COR-L47 (cell line): Measurements from ENCODE around the gene ALG2.
"Not testable (repeated sequence)": the region's sequence is repeated elsewhere in the genome, so short reads cannot be mapped to it uniquely, and the experiment has no call there.

Experiments
- DNase-seq: peaks from one replicate; lab custom pipeline; 2025; lab: John Stamatoyannopoulos, UW

ALG2 gene

GRCh38 chr9:99238331-99238730, 16.6 kb upstream of the ALG2 start:
- no peak for DNase-seq

- not testable (repeated sequence) for DNase-seq
Measured at GRCh38 chr9:99237849-99238248, 16.1 kb upstream of the ALG2 start.

GRCh38 chr9:99237356-99237755, 15.6 kb upstream of the ALG2 start:
- no peak for DNase-seq

GRCh38 chr9:99235926-99236634, 14.3 kb upstream of the ALG2 start:
- DNase-seq: no peak

- DNase-seq: no peak
Measured at GRCh38 chr9:99235069-99235468, 13.3 kb upstream of the ALG2 start.

- no peak for DNase-seq
Measured at GRCh38 chr9:99234618-99235017, 12.9 kb upstream of the ALG2 start.

GRCh38 chr9:99231711-99232110, 10.0 kb upstream of the ALG2 start:
- DNase-seq: peak; percentile 2

GRCh38 chr9:99230206-99230605, 8.5 kb upstream of the ALG2 start:
- no peak for DNase-seq

GRCh38 chr9:99226054-99226453, 4.3 kb upstream of the ALG2 start:
- DNase-seq: no peak

- no peak for DNase-seq
Measured at GRCh38 chr9:99224445-99224844, 2.7 kb upstream of the ALG2 start.

- no peak for DNase-seq
Measured at GRCh38 chr9:99222416-99223270, 901 bp upstream of the ALG2 start.

- DNase-seq: no peak
Measured at GRCh38 chr9:99221266-99221620, 499 bp downstream of the ALG2 start.

- no peak for DNase-seq
Measured at GRCh38 chr9:99220011-99220410, 1.7 kb downstream of the ALG2 start.

GRCh38 chr9:99216073-99216472, 5.7 kb downstream of the ALG2 start:
- DNase-seq: no peak

GRCh38 chr9:99213197-99213596, 8.5 kb downstream of the ALG2 start:
- DNase-seq: no peak

- DNase-seq: no peak
Measured at GRCh38 chr9:99211746-99212145, 10.0 kb downstream of the ALG2 start.

GRCh38 chr9:99210572-99210971, 11.2 kb downstream of the ALG2 start:
- no peak for DNase-seq

GRCh38 chr9:99201603-99202002, 20.1 kb downstream of the ALG2 start:
- DNase-seq: no peak

- DNase-seq: no peak
Measured at GRCh38 chr9:99199938-99200539, 21.7 kb downstream of the ALG2 start.

- no peak for DNase-seq
Measured at GRCh38 chr9:99197987-99198386, 23.8 kb downstream of the ALG2 start.

- DNase-seq: no peak
Measured at GRCh38 chr9:99197124-99197630, 24.6 kb downstream of the ALG2 start.

GRCh38 chr9:99196484-99196883, 25.3 kb downstream of the ALG2 start:
- DNase-seq: not testable (repeated sequence)

GRCh38 chr9:99193466-99193821, 28.3 kb downstream of the ALG2 start:
- no peak for DNase-seq
